Glomerular visceral epithelial cell (primary cell): Measurements from ENCODE around the gene ARSG.
A peak's percentile ranks its signal among the peaks of the same experiment; 100 is the strongest.

Experiments
- DNase-seq: peaks from one replicate; pipeline ENCODE4 v3.0.0-alpha.2; 2016; ENCODE audit errors: extremely low spot score

ARSG gene

GRCh38 chr17:68377771-68378267 lies 86.5 kb downstream of the ARSG start:
- no peak for DNase-seq

GRCh38 chr17:68378268-68379176 lies 87.2 kb downstream of the ARSG start:
- DNase-seq: peak; percentile 55

GRCh38 chr17:68379177-68379510 lies 87.8 kb downstream of the ARSG start:
- no peak for DNase-seq

GRCh38 chr17:68379692-68380677 lies 88.7 kb downstream of the ARSG start:
- no peak for DNase-seq

GRCh38 chr17:68381076-68381900 lies 90.0 kb downstream of the ARSG start:
- DNase-seq: peak; percentile 82

GRCh38 chr17:68382582-68383085 lies 91.3 kb downstream of the ARSG start:
- no peak for DNase-seq

- no peak for DNase-seq
Measured at GRCh38 chr17:68383120-68383442, 91.8 kb downstream of the ARSG start.

- peak; percentile 87 for DNase-seq
Measured at GRCh38 chr17:68383443-68384321, 92.4 kb downstream of the ARSG start.

- no peak for DNase-seq
Measured at GRCh38 chr17:68384471-68384870, 93.2 kb downstream of the ARSG start.

- DNase-seq: no peak
Measured at GRCh38 chr17:68384941-68385340, 93.6 kb downstream of the ARSG start.

- no peak for DNase-seq
Measured at GRCh38 chr17:68385490-68386215, 94.4 kb downstream of the ARSG start.

- no peak for DNase-seq
Measured at GRCh38 chr17:68387435-68388218, 96.3 kb downstream of the ARSG start.

GRCh38 chr17:68389041-68389440 lies 97.7 kb downstream of the ARSG start:
- no peak for DNase-seq

GRCh38 chr17:68390888-68391545 lies 99.7 kb downstream of the ARSG start:
- no peak for DNase-seq

GRCh38 chr17:68391561-68392268 lies 100.4 kb downstream of the ARSG start:
- DNase-seq: no peak

GRCh38 chr17:68394608-68395331 lies 103.5 kb downstream of the ARSG start:
- no peak for DNase-seq
